ENCODE measurements around the gene ANK3.

Gene ANK3

DNA sequence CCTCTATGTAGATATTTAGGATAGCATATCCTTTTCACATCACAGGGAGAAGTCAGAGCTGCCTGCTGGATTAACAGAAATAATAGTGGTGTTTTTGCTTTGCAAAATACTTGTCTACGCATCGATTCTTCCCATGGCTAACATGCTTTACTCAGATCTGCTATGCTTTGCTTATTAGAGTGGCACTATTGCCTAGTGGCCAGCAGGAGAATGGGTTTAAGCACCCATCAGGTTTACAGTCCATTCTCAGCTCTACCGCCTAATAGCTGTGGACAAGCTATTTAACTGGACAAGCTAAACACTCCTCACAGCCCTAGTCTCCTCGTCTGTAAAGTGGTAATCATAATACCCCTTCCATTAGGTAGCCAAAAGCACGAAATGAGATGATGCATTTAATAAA is 265.1 kb downstream of the ANK3 start:
- DNase-seq, result no peak

DNA sequence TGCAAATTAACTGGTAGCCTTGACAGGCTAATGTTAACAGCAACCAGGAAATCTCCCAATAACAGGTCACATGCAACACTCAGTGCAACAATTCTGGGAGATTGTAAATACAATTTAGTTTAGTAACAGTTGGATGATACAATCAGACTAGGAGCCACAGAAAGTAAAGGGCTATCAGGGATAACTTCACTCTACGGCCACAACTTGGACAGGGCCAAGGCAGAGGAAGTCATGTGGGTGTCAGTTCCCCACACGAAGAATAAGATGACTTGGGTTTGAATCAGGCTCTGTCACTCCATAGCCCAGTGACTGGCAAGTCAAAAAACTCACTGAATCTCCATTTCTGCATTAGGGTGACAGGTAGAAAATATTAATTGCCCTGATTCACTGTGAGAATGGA is 266.0 kb downstream of the ANK3 start:
- DNase-seq, result no peak

DNA sequence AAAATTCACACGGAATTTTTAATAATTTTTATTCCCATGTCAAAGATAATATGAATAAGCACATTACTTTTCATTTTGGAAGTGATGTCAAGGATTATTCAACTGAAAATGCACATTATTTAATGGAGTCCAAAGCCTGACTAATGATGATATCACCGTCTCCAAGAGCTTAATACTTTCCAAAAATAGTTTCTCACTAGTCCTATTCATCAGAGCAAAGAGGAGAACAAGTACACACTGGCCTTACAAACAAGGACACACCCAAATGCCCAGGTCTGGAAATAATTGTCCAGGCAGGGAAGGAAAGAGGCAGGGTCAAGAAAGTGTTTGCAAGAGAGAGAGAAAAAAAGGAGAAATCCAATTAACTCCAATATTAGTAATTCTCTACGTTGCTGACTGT is 266.5 kb downstream of the ANK3 start:
- no peak for DNase-seq

DNA sequence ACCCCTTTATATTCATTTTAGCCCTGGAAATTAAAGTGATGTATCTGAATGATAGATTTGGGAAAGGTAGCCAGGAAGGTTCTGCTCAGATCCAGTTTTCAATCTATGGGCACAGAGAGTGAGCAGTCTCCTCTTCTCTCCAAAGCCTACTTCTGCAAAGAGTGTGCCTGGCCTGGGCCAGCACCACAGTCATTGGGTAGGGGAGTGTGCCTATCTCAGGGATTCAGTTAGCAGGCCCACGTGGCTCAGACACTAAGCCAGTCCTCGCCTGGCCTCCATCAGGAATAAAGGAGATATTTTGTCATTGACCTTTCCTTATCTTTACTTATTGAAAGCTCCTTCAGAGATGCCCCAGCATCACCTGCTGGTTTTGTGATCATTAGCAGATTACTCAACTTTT is 267.5 kb downstream of the ANK3 start:
- DNase-seq, result no peak

DNA sequence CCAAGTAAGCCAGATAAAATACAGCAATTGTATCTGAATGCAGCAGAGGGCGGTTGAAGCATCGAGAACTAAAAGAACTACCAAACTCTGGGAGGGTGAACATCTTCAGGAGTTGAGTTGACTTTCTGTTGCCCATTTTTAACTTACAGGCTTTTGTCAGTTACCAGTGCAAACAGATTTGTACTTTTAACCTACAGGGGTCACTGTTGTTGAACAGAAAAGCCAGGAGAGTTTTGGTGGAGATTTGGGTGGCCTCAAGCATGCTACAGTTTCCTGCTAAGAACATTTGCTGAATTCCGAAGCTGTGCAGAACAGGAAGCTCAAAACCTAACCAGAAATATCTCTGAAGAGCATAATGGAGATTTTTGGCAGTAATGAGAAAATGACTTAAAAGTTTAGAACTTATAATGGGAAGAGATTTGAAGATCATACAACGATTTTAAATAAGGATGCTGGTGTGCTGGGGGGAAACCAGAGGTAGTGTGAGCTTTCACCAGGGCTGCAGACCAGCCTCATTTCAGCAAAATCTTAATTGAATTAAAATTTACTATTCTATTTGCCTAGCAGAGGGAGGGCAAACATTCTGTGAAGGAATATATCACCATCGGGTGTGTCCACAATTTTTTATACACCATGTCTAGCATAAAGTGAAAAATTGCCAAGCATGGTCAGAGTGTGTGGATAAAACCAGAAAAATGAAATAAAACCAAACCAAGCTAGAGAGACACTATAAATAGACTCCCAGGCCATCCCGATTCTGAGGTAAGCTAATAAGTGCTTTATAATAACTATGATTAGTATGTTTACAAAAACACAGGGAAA is 274.7 kb downstream of the ANK3 start:
- DNase-seq, result no peak

DNA sequence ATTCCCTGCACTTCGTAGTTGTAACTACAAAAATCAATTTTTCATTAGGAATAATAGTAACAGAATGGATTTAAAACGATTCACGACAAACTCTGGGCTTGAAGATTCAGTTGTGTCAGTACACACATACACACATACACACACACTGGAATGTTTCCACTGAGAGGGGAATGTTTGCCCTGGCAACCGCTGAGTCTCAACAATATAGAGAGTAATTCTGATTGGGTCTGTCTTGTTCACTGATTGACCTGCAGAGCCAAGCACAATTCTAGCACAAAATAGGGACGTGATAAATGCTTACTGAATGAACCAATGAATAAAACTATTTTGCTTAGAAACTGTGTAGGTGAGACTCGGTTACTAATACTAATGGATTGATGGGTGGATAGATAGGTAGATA is 278.9 kb downstream of the ANK3 start:
- DNase-seq, result no peak

DNA sequence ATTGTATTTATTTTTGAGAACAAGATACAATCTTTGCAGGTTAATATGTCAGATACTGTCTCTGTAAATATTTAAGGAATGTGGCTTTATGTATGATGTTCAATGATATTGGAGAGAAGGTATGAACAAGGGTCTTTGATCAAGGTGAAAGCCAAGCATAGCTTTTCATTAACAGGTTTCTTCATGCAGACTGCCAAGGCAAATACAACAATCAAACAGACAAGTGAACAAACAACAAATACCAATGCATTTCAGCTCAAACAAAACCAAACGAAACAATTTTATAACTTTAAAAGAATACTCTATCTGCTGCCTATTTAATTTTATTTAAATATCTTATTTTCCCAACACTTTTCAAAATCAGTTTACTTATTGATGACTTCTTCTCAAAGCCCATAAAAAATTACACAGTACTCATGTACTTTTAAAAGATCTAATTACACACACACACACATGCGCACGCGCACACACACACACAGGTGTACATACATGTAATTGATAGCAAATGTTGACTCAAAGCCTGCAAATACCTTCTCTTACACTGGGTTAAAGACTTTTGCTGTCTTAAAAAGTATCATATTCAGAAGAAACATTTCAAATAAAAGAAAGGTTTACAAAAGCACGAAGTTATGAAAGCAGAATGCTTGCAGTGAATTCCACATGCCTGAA is 282.2 kb downstream of the ANK3 start:
- DNase-seq, result no peak

DNA sequence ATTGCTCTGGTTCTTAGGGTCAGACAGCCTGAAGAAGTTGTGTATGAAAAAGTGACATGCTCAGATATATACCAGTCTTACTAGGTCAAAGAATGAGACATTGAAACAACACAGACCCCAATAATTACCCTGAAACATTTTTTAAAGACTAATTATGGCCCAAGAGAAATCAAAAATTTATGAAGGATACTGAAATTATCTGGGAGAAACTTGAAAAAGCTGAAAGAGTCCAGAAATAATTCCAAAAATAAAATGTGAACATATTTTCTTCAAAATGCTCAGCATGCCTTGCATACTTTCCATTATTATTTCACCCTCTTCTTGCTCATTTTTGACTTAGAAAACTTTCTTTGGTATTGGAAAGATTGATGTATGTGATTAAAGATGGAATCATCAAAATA is 284.4 kb downstream of the ANK3 start:
- DNase-seq, result no peak

DNA sequence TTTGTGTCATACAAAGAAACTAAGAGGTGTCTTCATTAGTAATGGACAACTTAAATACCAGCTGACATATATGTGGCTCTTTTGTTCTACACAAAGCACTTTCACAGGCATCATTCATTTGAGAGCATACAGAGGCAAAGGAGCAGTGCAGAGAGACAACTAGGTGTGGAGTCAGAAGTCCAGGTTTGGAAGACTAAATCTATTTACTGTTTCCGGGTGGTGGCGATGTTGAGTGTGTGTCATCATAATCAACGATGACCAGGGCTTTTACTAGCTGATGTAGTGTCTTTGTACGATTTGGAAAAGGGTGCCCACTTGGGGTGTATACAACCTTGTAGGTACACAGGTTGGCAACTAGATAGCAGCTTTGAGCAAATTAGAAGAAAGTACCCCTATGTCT is 287.9 kb downstream of the ANK3 start:
- DNase-seq, result no peak

DNA sequence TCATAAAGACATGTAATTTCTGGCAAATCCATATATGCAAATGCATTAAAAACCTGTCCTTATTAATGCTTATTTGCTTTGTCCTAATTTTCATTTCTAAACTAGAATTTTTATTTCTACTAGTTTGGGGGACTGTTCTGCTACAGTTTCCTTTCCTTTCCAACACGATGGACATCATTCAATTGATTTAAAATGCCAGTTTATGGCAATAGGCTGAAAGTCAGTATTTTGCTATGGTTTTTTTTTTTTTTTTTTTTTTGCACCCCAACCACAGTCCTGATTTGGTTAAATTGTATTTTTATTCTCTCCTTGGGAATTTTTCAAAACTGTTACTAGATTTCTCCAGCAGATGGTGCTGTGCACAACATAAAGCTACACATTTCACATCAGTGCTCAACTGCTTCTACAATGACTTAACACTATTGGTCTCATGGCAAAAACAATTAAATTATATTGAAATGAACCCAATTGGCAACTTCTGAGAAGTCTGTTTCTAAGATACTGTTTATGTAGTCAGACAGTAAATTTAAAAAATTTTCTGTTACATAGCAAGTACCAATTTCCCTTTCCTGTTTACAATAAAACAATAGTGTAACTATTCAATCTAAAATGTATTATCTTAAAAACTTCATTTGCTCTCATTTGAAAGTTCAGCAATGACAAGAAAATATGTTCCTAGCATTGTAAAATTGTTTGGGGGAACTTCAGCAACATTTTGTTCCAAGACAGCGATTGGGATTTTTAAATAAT is 289.5 kb downstream of the ANK3 start:
- peak in 1 of 2 experiments; percentile 9 for DNase-seq

DNA sequence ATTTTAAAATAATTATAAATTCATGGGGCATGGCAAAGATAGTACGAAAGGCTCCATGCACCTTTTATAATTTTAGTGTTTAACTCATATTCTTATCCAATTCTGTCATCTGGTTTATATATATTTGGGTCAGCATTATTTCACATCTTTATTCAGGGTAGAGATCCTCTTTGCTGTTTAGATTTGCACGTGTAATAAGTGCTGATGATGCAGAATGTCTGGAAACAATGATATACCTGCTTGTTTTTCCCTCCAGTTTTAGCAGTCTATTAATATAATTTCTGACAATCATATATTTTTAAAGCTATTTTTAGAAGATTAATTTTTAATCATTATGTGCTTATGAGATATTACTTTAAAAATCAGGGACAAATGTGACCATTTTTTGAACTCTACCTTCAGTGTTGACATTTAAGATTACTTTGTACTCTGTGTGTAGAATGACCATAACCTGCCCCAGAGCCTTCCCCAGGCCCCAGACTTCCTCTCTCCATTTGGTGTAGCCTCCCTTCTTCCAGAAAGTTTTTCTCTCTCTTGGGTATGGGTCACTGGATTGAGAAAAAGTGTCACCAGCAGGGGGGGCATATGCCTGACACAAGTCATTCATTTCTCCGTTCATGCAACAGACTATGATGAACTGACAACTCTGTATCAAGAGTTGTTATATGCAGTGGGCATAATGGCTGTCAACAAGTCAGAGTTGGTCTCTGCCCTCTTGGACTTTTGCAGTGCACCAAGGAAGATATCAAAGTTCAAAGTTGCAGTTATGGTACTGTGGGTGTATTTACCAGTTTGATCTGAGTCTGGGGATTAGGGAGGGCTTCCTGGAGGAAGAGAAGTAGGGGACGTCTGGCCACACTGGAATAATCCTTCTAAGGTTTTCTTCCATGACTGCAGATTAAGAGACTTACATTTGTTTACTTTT is 290.7 kb downstream of the ANK3 start:
- DNase-seq, result no peak

DNA sequence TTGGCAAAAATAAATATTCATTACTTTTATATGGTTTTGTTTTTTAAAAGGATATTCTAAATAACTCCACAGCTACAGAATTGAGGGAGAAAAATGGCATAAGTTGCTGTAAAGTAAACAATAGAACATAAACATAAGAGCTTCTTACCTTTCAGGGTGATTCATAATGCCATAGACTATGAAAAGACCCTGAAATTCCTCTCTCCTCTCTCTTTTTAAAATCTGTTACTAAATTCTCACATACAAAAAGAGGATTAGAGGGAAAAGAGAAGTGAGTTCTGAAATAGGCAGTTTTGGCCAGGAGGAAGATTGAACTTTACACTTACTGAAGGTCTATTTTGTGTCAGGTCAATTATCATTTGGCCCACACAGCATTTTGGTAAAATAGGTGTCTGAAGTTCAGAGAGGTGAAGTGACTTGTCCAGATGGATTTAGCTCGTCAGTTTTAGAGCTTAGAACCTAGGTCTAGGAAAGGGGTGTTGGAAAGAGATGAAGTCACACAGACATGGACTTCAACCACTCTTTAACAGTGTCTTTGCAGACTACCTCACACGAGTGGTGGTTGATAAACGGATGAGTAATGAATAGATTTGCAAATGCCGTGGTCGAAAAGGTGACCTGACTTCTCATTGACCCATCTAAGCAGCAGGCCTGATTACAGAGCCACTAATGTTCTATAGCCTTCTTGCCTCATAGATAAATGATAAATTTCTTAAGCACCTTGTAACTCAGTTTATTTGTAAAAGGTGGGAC is 292.7 kb downstream of the ANK3 start:
- DNase-seq, result no peak

DNA sequence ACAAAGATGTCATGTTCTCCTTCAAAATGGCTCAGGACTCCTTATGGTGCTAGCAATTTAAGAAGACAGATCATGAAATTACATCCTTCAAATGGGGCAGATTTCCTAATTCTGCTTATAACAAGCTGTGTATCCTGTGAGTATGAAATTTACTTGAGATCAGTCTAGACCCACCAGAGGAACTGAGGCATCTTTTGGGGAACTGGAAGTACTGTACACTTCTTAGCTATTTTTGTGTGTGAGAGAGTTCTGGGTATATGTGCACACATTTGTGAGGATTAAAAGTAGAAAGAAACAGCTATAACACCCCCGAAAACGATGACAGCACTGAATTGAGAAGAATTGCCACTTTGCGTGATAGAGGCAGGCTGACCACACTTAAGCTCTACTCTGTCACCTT is 296.4 kb downstream of the ANK3 start:
- DNase-seq, result no peak

DNA sequence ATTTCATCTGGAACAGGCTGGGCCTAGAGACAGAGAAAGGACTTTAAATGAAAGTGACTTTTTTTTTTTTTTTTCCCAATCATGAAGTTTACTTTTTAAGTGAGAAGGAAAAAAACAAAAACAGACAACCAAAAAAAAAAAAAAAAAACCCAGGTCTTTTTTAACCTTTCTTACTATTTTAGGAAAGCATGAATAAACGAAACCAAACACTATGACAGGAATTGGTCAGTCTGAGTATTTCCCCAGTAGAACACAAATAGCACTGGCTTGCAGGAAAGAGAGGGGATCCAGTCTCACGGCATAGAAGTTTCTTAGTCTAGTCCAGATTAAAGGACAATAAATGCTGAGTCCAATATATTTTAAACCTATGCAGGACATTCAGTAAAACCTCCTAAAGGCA is 302.8 kb downstream of the ANK3 start:
- DNase-seq, result no peak

DNA sequence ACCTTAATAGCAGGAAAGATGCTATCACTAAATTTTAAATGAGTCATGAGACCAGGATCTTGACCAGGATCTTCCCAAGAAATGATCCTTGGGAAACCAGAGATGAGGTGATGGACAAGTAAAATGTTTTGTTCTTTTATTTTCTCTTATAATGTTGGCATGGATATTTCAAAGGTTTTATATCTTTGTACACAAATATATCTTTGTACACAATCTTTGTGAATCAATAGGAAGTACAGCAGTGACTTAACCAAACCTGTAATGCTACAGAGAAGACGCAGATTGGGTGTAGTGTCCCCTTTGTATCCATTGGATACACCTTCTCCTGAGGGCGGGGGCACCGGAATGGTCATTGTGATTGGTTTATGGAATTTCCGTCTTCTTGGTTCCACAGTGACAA is 303.3 kb downstream of the ANK3 start:
- DNase-seq, result no peak

DNA sequence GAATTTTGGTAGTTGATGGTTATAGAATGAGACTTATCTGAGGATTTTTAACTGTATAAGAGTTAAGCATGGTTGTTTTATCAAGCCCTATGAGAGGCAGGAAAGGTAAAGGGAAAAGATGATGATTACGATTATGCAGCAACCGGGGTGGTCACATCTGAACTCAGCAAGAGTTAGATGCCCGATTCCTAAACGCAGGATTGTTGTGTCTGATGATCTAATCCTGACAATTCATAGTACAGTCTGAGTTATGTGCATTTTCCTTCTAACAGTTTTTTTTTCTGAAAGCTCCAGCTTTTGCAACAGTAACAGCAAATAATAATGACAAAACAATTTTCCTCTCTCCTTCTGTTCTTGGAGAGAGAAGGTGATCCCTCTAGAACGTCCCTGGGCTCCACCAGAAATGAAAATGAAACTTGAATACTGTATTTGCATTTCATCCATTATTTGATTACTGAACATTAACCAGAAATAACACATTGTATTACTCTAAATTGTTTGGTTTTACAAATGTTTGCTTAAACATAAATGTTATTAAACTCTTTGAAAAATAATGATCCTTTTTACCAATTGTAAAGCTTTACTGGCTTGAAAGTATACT is 306.8 kb downstream of the ANK3 start:
- DNase-seq, result no peak

DNA sequence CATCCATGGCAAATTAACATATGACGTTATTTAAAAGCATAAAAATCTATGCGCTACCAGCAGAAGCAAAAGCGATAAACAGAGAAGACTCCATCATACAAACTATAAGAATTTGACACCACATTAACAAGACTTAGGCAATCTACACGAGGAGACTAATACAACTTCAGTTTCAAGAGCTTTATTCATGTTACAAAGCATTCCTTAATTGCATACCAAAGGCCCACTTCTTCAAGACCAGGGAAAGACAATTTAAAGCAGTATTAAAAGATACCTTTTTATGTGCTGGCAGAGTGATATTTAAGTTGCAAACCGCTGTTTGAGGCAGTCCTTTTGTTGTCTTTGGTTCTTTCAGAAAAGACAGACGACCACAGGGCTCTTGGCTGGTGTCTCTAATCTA is 307.3 kb downstream of the ANK3 start:
- no peak for DNase-seq

DNA sequence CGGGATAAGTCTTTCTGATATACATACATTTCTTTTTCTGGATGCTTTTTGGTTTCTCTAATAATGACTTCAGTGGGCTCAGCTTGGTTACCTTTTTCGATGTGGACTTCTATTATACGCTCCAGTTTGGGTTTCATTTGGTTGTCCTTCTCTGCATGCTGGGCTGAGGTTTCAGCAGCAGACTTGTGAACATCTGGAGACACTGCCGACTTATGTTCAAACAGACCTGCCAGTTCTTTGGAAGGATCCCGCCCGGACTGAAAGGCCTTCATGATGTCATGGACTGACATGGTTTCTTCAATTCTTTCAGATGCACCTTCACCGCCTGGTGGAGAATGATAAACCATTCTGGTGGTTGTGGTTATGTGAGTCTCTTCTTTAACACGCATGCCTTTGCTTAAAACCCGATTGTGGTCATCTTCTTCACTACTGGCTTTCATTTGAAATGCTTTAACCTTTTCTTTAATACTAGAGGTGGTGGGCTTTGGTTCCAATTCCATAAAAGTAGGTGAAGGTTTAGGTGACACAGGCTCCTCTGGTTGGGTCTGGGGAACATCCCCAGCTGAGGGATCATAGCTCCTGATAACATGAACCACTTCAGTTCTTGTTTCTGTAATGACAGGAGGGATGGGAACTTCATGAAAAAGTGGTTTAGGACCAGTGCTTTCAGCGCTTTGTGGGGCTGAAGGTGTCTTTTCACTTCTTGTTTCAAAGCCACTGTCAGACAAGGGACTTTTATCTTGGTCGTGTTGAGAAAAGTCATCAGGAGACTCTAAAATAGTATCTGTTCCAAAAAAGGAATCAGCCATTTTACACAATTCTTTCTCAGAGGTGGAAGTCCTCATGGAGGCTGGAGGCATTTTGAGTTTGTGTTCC is 315.7 kb downstream of the ANK3 start:
- no peak for DNase-seq

DNA sequence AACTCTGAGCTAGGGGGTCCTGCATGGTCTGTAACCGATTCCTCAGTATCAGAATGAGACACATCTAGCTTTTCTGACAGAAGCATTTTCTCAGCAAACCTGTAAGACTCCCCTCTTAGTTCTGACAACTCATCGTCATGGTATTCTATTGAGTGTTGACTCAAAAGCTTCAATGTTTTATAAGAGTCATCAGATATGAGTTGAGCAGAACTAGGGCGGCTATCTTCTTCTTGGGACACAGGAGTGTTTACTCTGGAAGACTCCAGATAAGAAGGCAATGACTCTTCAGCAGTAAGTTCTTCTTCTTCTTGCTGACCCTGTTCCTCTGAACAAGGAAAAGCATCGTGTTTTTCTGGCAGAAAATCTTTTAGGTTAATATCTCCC is 316.3 kb downstream of the ANK3 start:
- no peak for DNase-seq

DNA sequence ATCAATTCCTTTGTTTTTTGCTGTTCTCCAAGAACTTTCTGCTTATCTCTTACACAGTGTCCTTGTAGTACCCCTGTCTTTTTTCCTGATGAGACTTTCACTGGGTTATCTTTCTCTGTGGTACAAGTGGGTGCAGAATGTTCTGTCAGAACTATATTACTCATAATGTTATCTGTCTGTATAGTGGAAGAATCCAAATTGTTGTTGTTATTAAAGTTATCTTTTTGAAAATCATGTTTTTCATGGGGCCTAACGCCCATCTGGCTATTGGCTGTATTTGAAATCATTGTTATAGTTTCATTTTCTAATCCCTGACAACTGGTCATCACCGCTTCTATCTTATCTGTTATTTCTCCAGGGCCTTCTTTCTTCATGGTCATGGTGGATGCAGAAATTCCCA is 320.4 kb downstream of the ANK3 start:
- DNase-seq, result no peak

DNA sequence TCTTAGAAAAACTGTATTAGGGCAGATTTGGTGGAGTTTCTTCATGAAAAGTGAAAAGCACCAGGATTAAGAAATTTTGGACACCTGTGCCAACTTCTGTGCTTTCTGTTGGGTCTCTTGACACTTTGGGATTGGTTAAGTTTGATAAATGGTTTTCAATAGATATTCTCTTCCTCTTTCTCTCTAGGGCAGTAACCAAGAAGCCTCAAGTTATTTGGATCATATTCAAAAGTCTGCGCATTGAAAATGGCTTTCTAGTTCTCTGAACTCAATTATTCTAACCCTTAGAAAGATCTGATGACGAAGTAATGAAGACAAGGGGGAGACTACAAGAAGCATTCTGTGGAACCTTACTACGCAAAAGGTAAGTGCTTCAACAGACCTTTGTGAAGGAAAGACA is 339.3 kb downstream of the ANK3 start:
- no peak for DNase-seq

Data from SHP77 (cell line).